Measurements from ENCODE around the gene MRPL12. TPM values are rescaled to one million over a fixed set of nuclear protein-coding genes. Genes with fewer than 3 reads are reported as not detected.

MRPL12 gene
- total RNA-seq, 1 experiment from 2014 or later, result 139 TPM

Small RNA genes lying within 50 kb of the gene (microRNA-seq; reads per million reads assigned to microRNA genes)
- not detected for gene MIR6786 (ENCODE audit: borderline number of aligned reads)

Other genes starting within 250 kb of the MRPL12 start
- gene ACTG1, start 190.6 kb upstream of the MRPL12 start, total RNA-seq (2021), result 3,338 to 3,455 TPM (median 3,348 TPM) in 3 replicates
- gene FSCN2, start 175.0 kb upstream of the MRPL12 start, total RNA-seq (2021), result 0.31 to 0.89 TPM (median 0.46 TPM) in 3 replicates
- gene FAAP100, start 151.0 kb upstream of the MRPL12 start, total RNA-seq (2021), result 44.7 to 54.7 TPM (median 47.8 TPM) in 3 replicates
- 80.3 to 89.2 TPM (median 83.5 TPM) in 3 replicates for gene NPLOC4, start 66.3 kb upstream of the MRPL12 start, total RNA-seq (2021)
- gene TSPAN10, start 66.2 kb upstream of the MRPL12 start, total RNA-seq (2021), result 1.5 to 3.0 TPM (median 2.4 TPM) in 3 replicates
- 4.4 to 6.9 TPM (median 6.3 TPM) in 3 replicates for gene PDE6G, start 46.8 kb upstream of the MRPL12 start, total RNA-seq (2021)
- 47.0 to 49.6 TPM (median 48.1 TPM) in 3 replicates for gene OXLD1, start 36.8 kb upstream of the MRPL12 start, total RNA-seq (2021)
- gene CCDC137, start 36.6 kb upstream of the MRPL12 start, total RNA-seq (2021), result 34.3 to 36.8 TPM (median 35.2 TPM) in 3 replicates
- gene ARL16, start 19.6 kb upstream of the MRPL12 start, total RNA-seq (2021), result 44.7 to 46.7 TPM (median 45.4 TPM) in 3 replicates
- gene HGS, start 19.4 kb upstream of the MRPL12 start, total RNA-seq (2021), result 83.7 to 113 TPM (median 90.8 TPM) in 3 replicates
- 34.0 to 38.7 TPM (median 37.9 TPM) in 3 replicates for gene SLC25A10, start 8.9 kb downstream of the MRPL12 start, total RNA-seq (2021)
- 0.85 to 1.4 TPM (median 1.4 TPM) in 3 replicates for gene GCGR, start 100.8 kb downstream of the MRPL12 start, total RNA-seq (2021)
- gene MCRIP1, start 129.9 kb downstream of the MRPL12 start, total RNA-seq (2021), result 126 to 144 TPM (median 131 TPM) in 3 replicates
- gene PPP1R27, start 131.7 kb downstream of the MRPL12 start, total RNA-seq (2021), result not detected in 3 replicates
- 343 to 380 TPM (median 360 TPM) in 3 replicates for gene P4HB, start 157.2 kb downstream of the MRPL12 start, total RNA-seq (2021)
- 200 to 247 TPM (median 203 TPM) in 3 replicates for gene ARHGDIA, start 168.0 kb downstream of the MRPL12 start, total RNA-seq (2021)
- gene ALYREF, start 188.2 kb downstream of the MRPL12 start, total RNA-seq (2021), result 172 to 212 TPM (median 174 TPM) in 3 replicates
- 217 to 249 TPM (median 245 TPM) in 3 replicates for gene ANAPC11, start 188.4 kb downstream of the MRPL12 start, total RNA-seq (2021)
- 1.9 to 2.1 TPM (median 1.9 TPM) in 3 replicates for gene NPB, start 198.9 kb downstream of the MRPL12 start, total RNA-seq (2021)
- gene PCYT2, start 208.0 kb downstream of the MRPL12 start, total RNA-seq (2021), result 24.7 to 31.4 TPM (median 26.3 TPM) in 3 replicates
- gene SIRT7, start 214.8 kb downstream of the MRPL12 start, total RNA-seq (2021), result 19.5 to 24.2 TPM (median 20.9 TPM) in 3 replicates
- gene MAFG, start 224.4 kb downstream of the MRPL12 start, total RNA-seq (2021), result 24.2 to 29.8 TPM (median 24.3 TPM) in 3 replicates
- 144 to 188 TPM (median 164 TPM) in 3 replicates for gene PYCR1, start 233.9 kb downstream of the MRPL12 start, total RNA-seq (2021)
- gene MYADML2, start 243.9 kb downstream of the MRPL12 start, total RNA-seq (2021), result 0.44 to 0.62 TPM (median 0.46 TPM) in 3 replicates

All from WTC11 (cell line).